Gastrocnemius medialis (tissue), 4 donors: ENCODE results near the gene ALDOA. TPM values are rescaled to one million over a fixed set of nuclear protein-coding genes. Genes with fewer than 3 reads are reported as not detected.

ENCODE experiments used
- ATAC-seq, 2 donors: fragments of 150-250 bp; one replicate each; pipeline ENCODE4 v1.9.1; 2016
- DNase-seq, 2 donors: peaks; one replicate each; pipeline ENCODE4 v3.0.0-alpha.2; 2019
- H3K27ac ChIP-seq, 4 donors: fragments of 200-600 bp; sonication (generic); 1 replicate in 1 of 4; 2 replicates in 3 of 4; pipeline ENCODE4 v1.5.1; 2016 to 2018; ENCODE audit warnings: mild to moderate bottlenecking in 2 of 4, moderate library complexity in 1 of 4
- H3K27me3 ChIP-seq, 3 donors: fragments of 200-600 bp; sonication (generic) in 2 of 3; 1 replicate in 1 of 3; 2 replicates in 2 of 3; pipeline versions ENCODE4 v1.5.1 to v1.6.0; 2016 to 2019; ENCODE audit warnings: mild to moderate bottlenecking in 1 of 3, moderate library complexity in 1 of 3
- H3K36me3 ChIP-seq, 2 donors: fragments of 200-600 bp; sonication (generic) in 1 of 2; one replicate each; pipeline ENCODE4 v1.5.1; 2017 to 2018
- H3K4me1 ChIP-seq, 2 donors: fragments of 200-600 bp; sonication (generic) in 1 of 2; one replicate each; pipeline ENCODE4 v1.5.1; 2016 to 2017; ENCODE audit warnings: mild to moderate bottlenecking in 2 of 2
- H3K4me3 ChIP-seq, 4 donors: fragments of 200-600 bp; sonication (generic) in 3 of 4; 1 replicate in 1 of 4; 2 replicates in 3 of 4; pipeline ENCODE4 v1.5.1; 2016 to 2019; ENCODE audit warnings: mild to moderate bottlenecking in 2 of 4
- H3K9me3 ChIP-seq, 3 donors: fragments of 200-600 bp; sonication (generic) in 2 of 3; 1 replicate in 1 of 3; 2 replicates in 2 of 3; pipeline ENCODE4 v1.5.1; 2016 to 2019
- CTCF ChIP-seq, 5 experiments: fragments of 450-650 bp in 3 of 5; fragments of 200-600 bp in 2 of 5; sonication (generic) in 2 of 5; IDR thresholded peaks in 4 of 5; conservative IDR thresholded peaks in 1 of 5; 1 replicate in 4 of 5; 2 replicates in 1 of 5; pipeline ENCODE4 v1.5.1; 2016 to 2019; ENCODE audit warnings: antibody characterized with exemption in 5 of 5, mild to moderate bottlenecking in 3 of 5, moderate library complexity in 3 of 5
- POLR2A ChIP-seq, 2 donors: fragments of 450-650 bp; IDR thresholded peaks; one replicate each; pipeline ENCODE4 v1.6.1; 2017; ENCODE audit warnings: antibody characterized with exemption in 2 of 2, mild to moderate bottlenecking in 2 of 2, moderate library complexity in 2 of 2
- in situ Hi-C, 4 donors: fragments of 200-750 bp; cut with MboI; loops; one replicate each; pipeline versions ENCODE4 v1.15.0 to v1.8.0; 2017; ENCODE audit warnings: low sequenced_read_pairs in 4 of 4
- intact Hi-C: fragments of 100-400 bp; cut with DNase I; formaldehyde crosslinking; loops from one replicate; pipeline ENCODE4 v1.15.1; 2023; ENCODE audit warnings: low total_unique reads
- total RNA-seq, 4 donors: library from RNA; depleted of rRNA; stranded (reverse); fragments of >200 nt; gene quantifications; one replicate each; pipeline versions ENCODE4 v1.1.0 to v1.2.3, GENCODE V29; 2016

ALDOA gene
- total RNA-seq, 4 donors from 2014 or later = 6,096 to 10,805 (median 7,093) TPM

GRCh38 chr16:30018731-30019158 lies 46.8 kb upstream of the ALDOA start:
- no peak overlapping the region for H3K27ac ChIP-seq
- DNase-seq = no peak
- TF ChIP-seq POLR2A (IDR thresholded peaks at IDR 0.05) = no peak
- no peak for TF ChIP-seq CTCF (IDR thresholded peaks at IDR 0.05 in 4 of 5, conservative IDR thresholded peaks at IDR 0.05 in 1 of 5)
- no peak for ATAC-seq
- peaks cover 0 to 5% of the 10 kb centered on the region in 2 donors for H3K4me1 ChIP-seq
- H3K4me3 ChIP-seq = no peak overlapping the region
- H3K9me3 ChIP-seq = no peaks in the 10 kb centered on the region
- intact Hi-C loops = no loop called here
- in situ Hi-C loops = loop anchor here in 1 of 4 donors (25.0 kb wide), 1 partner anchor 331 kb away; the partner anchor contains the start of gene QPRT
- peaks cover 0 to 5% (median 0%) of the 10 kb centered on the region in 3 donors for H3K27me3 ChIP-seq
- no peaks in the 10 kb centered on the region for H3K36me3 ChIP-seq

- TF ChIP-seq CTCF (IDR thresholded peaks at IDR 0.05 in 4 of 5, conservative IDR thresholded peaks at IDR 0.05 in 1 of 5) = no peak
- TF ChIP-seq POLR2A (IDR thresholded peaks at IDR 0.05) = no peak
- Histone ChIP-seq H3K9me3 (no peaks in the 10 kb centered on the region), H3K27me3 (peaks cover 0 to 5% (median 0%) of the 10 kb centered on the region in 3 donors), H3K36me3 (no peaks in the 10 kb centered on the region), H3K4me3 (no peak within 1 kb of the TSS), H3K4me1 (peaks cover 0 to 5% of the 10 kb centered on the region in 2 donors), H3K27ac (no peak within 1 kb of the TSS)
- DNase-seq (no peak), ATAC-seq (no peak)
- in situ Hi-C loops = loop anchor here in 2 of 4 donors (10.0 to 25.0 kb wide), 2 partner anchors 318 to 336 kb away; partner anchors contain the start of gene QPRT (in 1 of the 2)
- intact Hi-C loops = loop anchor here (5.0 to 10.0 kb wide), 2 partner anchors 96 to 158 kb away; partner anchors contain the start of genes CDIPT and KCTD13
Observed at GRCh38 chr16:30022887-30023286, 42.7 kb upstream of the ALDOA start, which contains the start of gene C16orf92. Gene C16orf92 (plus strand): TSS chr16:30023198. CDS start chr16:30023341, 143 bp downstream.

DNA sequence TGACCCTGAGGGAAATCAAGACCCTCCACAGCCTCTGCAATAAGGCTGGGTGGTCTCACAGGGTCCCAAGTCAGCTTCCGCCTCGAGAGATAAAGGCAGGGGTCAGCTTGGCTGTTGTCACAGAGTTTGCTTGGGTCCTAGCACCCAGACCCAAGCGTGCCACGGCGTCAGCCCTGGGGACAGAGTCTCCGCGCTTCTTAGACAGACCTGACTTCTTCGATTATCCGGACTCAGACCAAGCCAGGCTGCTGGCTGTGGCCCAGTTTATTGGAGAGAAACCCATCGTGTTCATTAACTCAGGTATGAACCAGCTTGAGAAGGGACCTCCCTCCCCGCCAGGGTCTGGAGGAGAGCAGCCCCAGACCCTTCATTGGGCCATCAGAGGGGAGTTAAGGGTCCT lies 42.0 kb upstream of the ALDOA start:
- H3K27me3 ChIP-seq = peaks cover 0 to 5% (median 5%) of the 10 kb centered on the region in 3 donors
- intact Hi-C loops = loop anchor here (5.0 to 10.0 kb wide), 2 partner anchors 96 to 159 kb away; partner anchors contain the start of genes CDIPT and KCTD13

DNA sequence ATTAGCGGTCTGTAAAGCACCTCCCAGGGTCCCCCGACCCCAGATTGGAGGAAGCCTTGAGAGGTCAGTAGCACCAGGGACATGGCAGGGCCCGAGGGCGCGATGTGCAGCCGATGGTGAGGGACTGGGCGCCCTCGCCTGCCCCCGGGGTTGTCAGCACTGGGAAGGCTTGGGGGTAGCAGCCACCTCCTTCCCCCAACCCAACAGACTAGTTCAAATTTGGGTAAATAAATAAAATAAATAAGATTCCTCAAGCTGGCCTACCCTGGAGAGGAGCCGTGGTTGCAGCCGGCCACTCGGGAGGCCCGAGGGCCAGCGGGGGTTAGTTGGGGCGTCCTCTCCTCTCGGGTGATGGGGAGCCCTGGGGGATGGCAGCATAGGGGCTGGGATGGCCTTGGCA lies 41.1 kb upstream of the ALDOA start:
- intact Hi-C loops = loop anchor here (5.0 to 10.0 kb wide), 2 partner anchors 97 to 160 kb away; partner anchors contain the start of genes CDIPT and KCTD13
- DNase-seq = no peak

More for the DNA sequence above, 42.0 kb upstream of the ALDOA start:
- Histone ChIP-seq H3K27ac (no peak overlapping the region), H3K9me3 (no peaks in the 10 kb centered on the region), H3K36me3 (no peaks in the 10 kb centered on the region), H3K4me3 (no peak overlapping the region), H3K4me1 (peaks cover 0 to 5% of the 10 kb centered on the region in 2 donors)
- in situ Hi-C loops = loop anchor here in 2 of 4 donors (10.0 to 25.0 kb wide), 2 partner anchors 319 to 336 kb away; partner anchors contain the start of gene QPRT (in 1 of the 2)
- TF ChIP-seq POLR2A (IDR thresholded peaks at IDR 0.05) (no peak), CTCF (IDR thresholded peaks at IDR 0.05 in 4 of 5, conservative IDR thresholded peaks at IDR 0.05 in 1 of 5) (no peak)
- DNase-seq (no peak), ATAC-seq (no peak)

GRCh38 chr16:30025156-30025555 lies 40.4 kb upstream of the ALDOA start:
- intact Hi-C loops = loop anchor here (10.0 kb wide), 1 partner anchor 160 kb away; the partner anchor contains the start of gene CDIPT
- H3K9me3 ChIP-seq = no peaks in the 10 kb centered on the region
- H3K4me1 ChIP-seq = peaks cover 5 to 8% of the 10 kb centered on the region in 2 donors
- DNase-seq (no peak), ATAC-seq (no peak)
- no peak overlapping the region for H3K4me3 ChIP-seq
- in situ Hi-C loops = loop anchor here in 3 of 4 donors (5.0 to 25.0 kb wide), 3 partner anchors 320 to 338 kb away; partner anchors contain the start of gene QPRT (in 1 of the 3)
- H3K27ac ChIP-seq = no peak overlapping the region
- H3K27me3 ChIP-seq = peaks cover 2 to 16% (median 8%) of the 10 kb centered on the region in 3 donors
- H3K36me3 ChIP-seq = no peaks in the 10 kb centered on the region
- TF ChIP-seq POLR2A (IDR thresholded peaks at IDR 0.05) = no peak
- TF ChIP-seq CTCF (IDR thresholded peaks at IDR 0.05 in 4 of 5, conservative IDR thresholded peaks at IDR 0.05 in 1 of 5) = no peak

More for the DNA sequence above, 41.1 kb upstream of the ALDOA start:
- TF ChIP-seq POLR2A (IDR thresholded peaks at IDR 0.05) = no peak
- Histone ChIP-seq H3K27ac (no peak overlapping the region), H3K36me3 (no peaks in the 10 kb centered on the region), H3K27me3 (peaks cover 0 to 14% (median 5%) of the 10 kb centered on the region in 3 donors), H3K9me3 (no peaks in the 10 kb centered on the region), H3K4me1 (peaks cover 3 to 5% of the 10 kb centered on the region in 2 donors), H3K4me3 (no peak overlapping the region)
- ATAC-seq = no peak
- in situ Hi-C loops = loop anchor here in 2 of 4 donors (10.0 to 25.0 kb wide), 2 partner anchors 320 to 337 kb away; partner anchors contain the start of gene QPRT (in 1 of the 2)
